WTC11 (cell line): ENCODE measurements around the gene CCDC149.

Experiments used
- CREB1 ChIP-seq: sonication (generic); formaldehyde crosslinking; IDR thresholded peaks from 2 replicates; pipeline ENCODE4 v1.8.0; 2023; ENCODE audit warnings: mild to moderate bottlenecking, missing genetic modification reagents
- CTCF ChIP-seq: fragments of 200-600 bp; IDR thresholded peaks from 2 replicates; pipeline ENCODE4 v1.8.0; 2022; ENCODE audit warnings: antibody characterized with exemption
- FOXP1 ChIP-seq: sonication (generic); formaldehyde crosslinking; IDR thresholded peaks from 2 replicates; pipeline ENCODE4 v1.8.0; 2022; ENCODE audit warnings: missing genetic modification reagents, mild to moderate bottlenecking, moderate library complexity, borderline replicate concordance
- IRF2 ChIP-seq: sonication (generic); formaldehyde crosslinking; IDR thresholded peaks from 2 replicates; pipeline ENCODE4 v1.8.0; 2022; ENCODE audit warnings: low read depth, missing genetic modification reagents, borderline replicate concordance
- JUN ChIP-seq: sonication (generic); formaldehyde crosslinking; IDR thresholded peaks from 2 replicates; pipeline ENCODE4 v1.8.0; 2023; ENCODE audit warnings: mild to moderate bottlenecking, missing genetic modification reagents
- NR3C1 ChIP-seq: sonication (generic); formaldehyde crosslinking; conservative IDR thresholded peaks from 2 replicates; pipeline ENCODE4 v1.8.1; 2023; ENCODE audit warnings: low read depth, mild to moderate bottlenecking, missing genetic modification reagents
- SP1 ChIP-seq: sonication (generic); formaldehyde crosslinking; conservative IDR thresholded peaks from 2 replicates; pipeline ENCODE4 v1.8.1; 2022; ENCODE audit warnings: missing genetic modification reagents
- ZNF138 ChIP-seq: sonication (generic); formaldehyde crosslinking; conservative IDR thresholded peaks from 2 replicates; pipeline ENCODE4 v1.8.1; 2022; ENCODE audit warnings: mild to moderate bottlenecking, moderate library complexity, missing genetic modification reagents

DNA sequence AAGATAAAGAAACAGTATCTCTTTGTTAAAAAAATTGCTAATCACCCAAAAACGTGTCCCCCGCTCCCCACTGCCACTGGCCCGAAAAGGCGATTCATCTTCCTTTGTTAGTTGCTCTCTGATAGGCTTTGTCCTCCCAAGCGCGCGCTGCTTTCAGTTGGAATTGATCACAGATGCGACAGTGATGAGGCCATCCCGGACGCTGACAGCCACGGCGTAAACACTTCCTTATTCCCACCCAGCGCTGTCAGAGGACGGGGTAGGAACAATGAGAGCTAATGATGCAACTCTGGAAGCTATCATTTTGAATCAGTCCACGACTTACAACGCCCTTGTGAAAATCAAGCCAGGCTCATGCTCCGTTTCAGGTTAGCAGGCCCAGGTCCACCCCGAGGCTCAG, 96.0 kb downstream of the CCDC149 start:
- no peak for TF ChIP-seq ZNF138 (CRISPR knock-in tag)
- no peak for TF ChIP-seq CTCF
- TF ChIP-seq JUN (CRISPR knock-in tag): no peak
- no peak for TF ChIP-seq IRF2
- TF ChIP-seq NR3C1 (CRISPR knock-in tag): no peak
- TF ChIP-seq CREB1 (CRISPR knock-in tag): no peak
- TF ChIP-seq FOXP1: no peak
- no peak for TF ChIP-seq SP1 (CRISPR knock-in tag)
